ENCODE data around the gene CD9.

Gene CD9

DNA sequence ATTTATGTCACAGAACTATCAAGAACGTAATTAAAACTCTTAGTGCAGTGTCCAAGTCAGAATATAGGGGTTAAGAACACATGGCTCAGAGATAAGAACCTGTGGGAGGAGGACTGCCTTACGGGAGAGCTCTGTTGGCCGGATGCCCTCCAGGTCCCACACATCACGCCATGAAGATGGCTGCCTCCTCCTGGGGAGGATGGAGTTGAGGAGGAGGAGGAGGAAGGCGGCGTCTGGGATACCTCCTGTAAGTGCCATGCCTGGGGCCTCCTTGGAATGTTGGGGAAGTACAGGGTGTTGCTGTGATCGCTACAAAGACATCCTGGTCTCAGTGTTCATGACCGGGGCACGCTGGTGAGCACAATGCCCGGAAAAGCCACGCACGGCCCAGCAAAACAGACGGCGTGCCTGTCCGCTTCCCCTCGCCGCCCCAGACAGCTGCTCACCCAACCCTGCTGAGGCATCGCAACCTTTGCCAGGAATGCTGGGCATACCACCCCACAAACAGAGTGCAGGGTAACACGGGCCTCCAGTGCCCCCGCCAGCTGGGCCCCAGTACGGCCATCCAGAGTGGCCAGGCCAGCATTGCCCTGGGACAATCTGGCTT, 28.7 kb upstream of the CD9 start:
- no peak for DNase-seq
- peaks cover 25% of the 10 kb centered on the region for H3K4me1 Mint-ChIP-seq
- no peaks in the 10 kb centered on the region for H3K36me3 Mint-ChIP-seq (ENCODE audit: low read depth)
- H3K27ac Mint-ChIP-seq: no peak overlapping the region
- no peak overlapping the region for H3K4me3 Mint-ChIP-seq
- peaks cover 19% of the 10 kb centered on the region for H3K27me3 Mint-ChIP-seq (ENCODE audit: low read depth, poor library complexity)
- TF ChIP-seq, protein P1, sequence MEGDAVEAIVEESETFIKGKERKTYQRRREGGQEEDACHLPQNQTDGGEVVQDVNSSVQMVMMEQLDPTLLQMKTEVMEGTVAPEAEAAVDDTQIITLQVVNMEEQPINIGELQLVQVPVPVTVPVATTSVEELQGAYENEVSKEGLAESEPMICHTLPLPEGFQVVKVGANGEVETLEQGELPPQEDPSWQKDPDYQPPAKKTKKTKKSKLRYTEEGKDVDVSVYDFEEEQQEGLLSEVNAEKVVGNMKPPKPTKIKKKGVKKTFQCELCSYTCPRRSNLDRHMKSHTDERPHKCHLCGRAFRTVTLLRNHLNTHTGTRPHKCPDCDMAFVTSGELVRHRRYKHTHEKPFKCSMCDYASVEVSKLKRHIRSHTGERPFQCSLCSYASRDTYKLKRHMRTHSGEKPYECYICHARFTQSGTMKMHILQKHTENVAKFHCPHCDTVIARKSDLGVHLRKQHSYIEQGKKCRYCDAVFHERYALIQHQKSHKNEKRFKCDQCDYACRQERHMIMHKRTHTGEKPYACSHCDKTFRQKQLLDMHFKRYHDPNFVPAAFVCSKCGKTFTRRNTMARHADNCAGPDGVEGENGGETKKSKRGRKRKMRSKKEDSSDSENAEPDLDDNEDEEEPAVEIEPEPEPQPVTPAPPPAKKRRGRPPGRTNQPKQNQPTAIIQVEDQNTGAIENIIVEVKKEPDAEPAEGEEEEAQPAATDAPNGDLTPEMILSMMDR (IDR thresholded peaks at IDR 0.05): no peak
- H3K9me3 Mint-ChIP-seq: peaks cover 17% of the 10 kb centered on the region

- DNase-seq: no peak
- peaks cover 19% of the 10 kb centered on the region for H3K27me3 Mint-ChIP-seq (ENCODE audit: low read depth, poor library complexity)
- H3K9me3 Mint-ChIP-seq: peaks cover 17% of the 10 kb centered on the region
- H3K4me1 Mint-ChIP-seq: peaks cover 25% of the 10 kb centered on the region
- TF ChIP-seq, protein P1 (IDR thresholded peaks at IDR 0.05): no peak
- H3K27ac Mint-ChIP-seq: no peak overlapping the region
- no peak overlapping the region for H3K4me3 Mint-ChIP-seq
- no peaks in the 10 kb centered on the region for H3K36me3 Mint-ChIP-seq (ENCODE audit: low read depth)
Observed at GRCh38 chr12:6172086-6172485, 28.1 kb upstream of the CD9 start.

GRCh38 chr12:6172862-6173261, 27.3 kb upstream of the CD9 start:
- Mint-ChIP-seq H3K27me3 (ENCODE audit: low read depth, poor library complexity) (peaks cover 16% of the 10 kb centered on the region), H3K9me3 (peaks cover 17% of the 10 kb centered on the region), H3K4me1 (peaks cover 17% of the 10 kb centered on the region), H3K27ac (no peak overlapping the region), H3K36me3 (ENCODE audit: low read depth) (no peaks in the 10 kb centered on the region), H3K4me3 (no peak overlapping the region)
- no peak for DNase-seq
- TF ChIP-seq, protein P1 (IDR thresholded peaks at IDR 0.05): no peak

DNA sequence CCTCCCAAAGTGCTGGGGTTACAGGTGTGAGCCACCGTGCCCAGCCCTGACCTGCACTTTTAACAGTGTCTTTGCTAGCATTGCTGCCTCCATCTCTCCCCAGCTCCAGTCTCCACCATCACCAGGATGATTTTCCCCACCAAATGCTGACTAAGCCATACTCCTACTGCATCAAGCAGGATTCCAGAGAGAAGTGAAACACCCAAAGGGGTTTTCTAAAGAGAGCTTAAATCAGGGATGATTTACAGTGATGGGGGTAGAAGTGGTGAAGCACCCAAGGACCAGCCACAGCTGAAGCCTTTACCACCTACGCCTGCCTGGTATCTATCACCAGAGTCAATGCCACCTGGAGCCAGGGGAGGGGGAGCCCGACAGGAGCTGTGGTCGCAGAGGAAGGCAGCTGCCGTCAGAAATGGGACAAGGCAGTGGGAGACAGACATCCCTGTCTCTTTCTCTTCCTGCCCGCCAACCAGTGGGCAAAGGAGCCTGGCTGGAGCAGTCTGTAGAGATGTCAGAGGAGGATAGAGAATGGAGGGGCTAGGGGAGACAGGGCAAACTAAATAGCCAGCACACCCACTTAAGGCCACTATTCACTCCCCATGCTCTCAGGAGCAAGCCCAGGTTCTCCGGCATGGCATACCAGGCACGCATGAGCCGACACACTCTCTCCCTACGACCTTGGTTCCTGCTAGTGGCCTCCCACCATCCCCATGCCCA, 22.4 kb upstream of the CD9 start:
- peaks cover 6% of the 10 kb centered on the region for H3K27me3 Mint-ChIP-seq (ENCODE audit: low read depth, poor library complexity)
- DNase-seq: no peak
- TF ChIP-seq, protein P1 (IDR thresholded peaks at IDR 0.05): no peak
- H3K27ac Mint-ChIP-seq: peak overlapping the region; percentile 81
- H3K9me3 Mint-ChIP-seq: peaks cover 16% of the 10 kb centered on the region
- H3K4me3 Mint-ChIP-seq: no peak overlapping the region
- H3K36me3 Mint-ChIP-seq (ENCODE audit: low read depth): no peaks in the 10 kb centered on the region
- H3K4me1 Mint-ChIP-seq: no peaks in the 10 kb centered on the region

DNA sequence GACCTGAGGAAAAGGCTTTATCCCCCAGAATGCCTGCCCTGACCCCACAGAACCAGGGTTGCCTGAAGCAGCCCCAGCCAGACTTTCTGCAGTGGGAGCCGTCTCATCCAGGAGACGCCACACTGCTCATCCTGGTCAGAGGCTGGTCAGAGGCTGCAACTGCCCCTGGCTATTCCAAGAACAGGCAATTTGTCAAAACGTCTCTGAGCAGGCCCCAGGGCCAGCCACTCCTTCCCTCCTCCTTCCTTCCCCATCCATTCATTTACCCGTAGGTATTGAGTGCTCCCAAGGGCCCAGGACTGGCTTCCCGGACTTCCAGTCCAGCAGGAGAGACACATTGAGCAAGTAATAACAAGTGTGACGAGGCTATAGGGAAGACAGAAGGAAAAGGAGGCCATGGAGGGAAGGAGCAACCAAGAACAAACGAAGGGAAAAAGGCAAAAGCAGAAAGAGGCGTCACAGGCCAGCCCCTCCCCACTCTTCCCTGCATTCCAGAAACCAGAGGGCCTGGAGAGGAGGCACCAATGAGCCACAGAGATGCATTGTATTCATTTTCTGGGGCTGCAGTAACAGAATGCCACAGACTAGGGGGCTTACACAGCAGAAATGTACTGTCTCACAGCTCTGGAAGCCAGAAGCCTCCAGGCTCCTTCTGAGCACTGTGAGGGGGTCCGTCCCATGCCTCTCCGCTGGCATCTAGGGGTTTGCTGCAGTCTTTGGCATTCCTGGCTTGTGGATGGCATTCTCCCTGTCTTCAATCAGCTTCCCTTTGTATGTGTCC, 21.0 kb upstream of the CD9 start:
- TF ChIP-seq, protein P1 (IDR thresholded peaks at IDR 0.05): peak; percentile 9
- H3K27ac Mint-ChIP-seq: peak overlapping the region; percentile 92
- peaks cover 6% of the 10 kb centered on the region for H3K9me3 Mint-ChIP-seq
- no peaks in the 10 kb centered on the region for H3K4me1 Mint-ChIP-seq
- H3K4me3 Mint-ChIP-seq: no peak overlapping the region
- H3K27me3 Mint-ChIP-seq (ENCODE audit: low read depth, poor library complexity): no peaks in the 10 kb centered on the region
- H3K36me3 Mint-ChIP-seq (ENCODE audit: low read depth): no peaks in the 10 kb centered on the region
- peak; percentile 38 for DNase-seq

Data from nephron progenitor cell (in vitro differentiated cells).